Esophagus muscularis mucosa (tissue), 2 donors: ENCODE results near the gene KCTD14.

ENCODE experiments used
- POLR2A ChIP-seq: fragments of 450-650 bp; IDR thresholded peaks from one replicate; pipeline ENCODE4 v1.6.1; 2017; ENCODE audit warnings: antibody characterized with exemption, moderate library complexity, mild to moderate bottlenecking, low read depth
- POLR2AphosphoS5 ChIP-seq, 2 donors: sonication (generic); formaldehyde crosslinking; IDR thresholded peaks; one replicate each; pipeline ENCODE4 v1.6.1; 2017; ENCODE audit warnings: antibody characterized with exemption in 2 of 2

DNA sequence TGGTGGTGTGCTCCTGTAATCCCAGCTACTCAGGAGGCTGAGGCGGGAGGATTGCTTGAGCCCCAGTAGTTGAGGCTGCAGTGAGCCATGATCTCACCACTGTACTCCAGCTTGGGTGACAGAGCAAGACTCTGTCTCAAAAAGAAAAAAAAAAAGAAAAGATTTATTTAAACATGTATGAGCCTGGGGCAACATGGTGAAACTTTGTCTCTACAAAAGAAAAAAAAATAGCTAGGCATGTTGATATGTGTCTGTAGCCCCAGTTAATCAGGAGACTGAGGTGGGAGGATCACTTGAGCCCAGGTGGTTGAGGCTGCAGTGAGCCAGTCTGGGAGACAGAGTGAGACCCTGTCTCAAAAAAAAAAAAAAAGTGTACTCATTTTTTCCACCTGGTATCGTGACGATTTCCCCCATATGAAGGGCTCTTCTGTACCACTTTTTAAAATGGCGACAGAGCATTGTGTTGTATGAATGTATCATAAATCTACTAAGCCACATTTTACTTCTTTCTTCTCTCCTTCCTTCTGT, 16.4 kb upstream of the KCTD14 start:
- TF ChIP-seq POLR2A = no peak
- no peak for TF ChIP-seq POLR2AphosphoS5 (IDR thresholded peaks at IDR 0.05)
